IMR-90 (cell line): ENCODE data around the gene ITGB5. TPM values are rescaled to one million over a fixed set of nuclear protein-coding genes. Genes with fewer than 3 reads are reported as not detected.

Experiments
- ATAC-seq: fragments of 200-7000 bp; cut with Tn5 transposase; 2 replicates; pipeline ENCODE4 v1.9.1; 2020; ENCODE audit warnings: low read depth, mild to moderate bottlenecking, moderate library complexity
- BruUV-seq: library from RNA; stranded (reverse); fragments of 400-500 nt; replicated peaks from 2 replicates; lab custom pipeline; 2021; lab: Mats Ljungman, UMichigan
- CTCF ChIA-PET: fragments of 300-600 bp; formaldehyde crosslinking; extraction: SDS; loops from one replicate; lab custom pipeline; 2021; ENCODE audit warnings: antibody characterized with exemption; lab: Yijun Ruan, JAX
- POLR2A ChIA-PET: fragments of 300-600 bp; sonication (Branson Sonifier 250); formaldehyde crosslinking; loops from one replicate; lab custom pipeline; 2022; ENCODE audit warnings: antibody characterized with exemption; ENCODE audit not compliant: unreplicated experiment; lab: Charles Lee
- DNase-seq: peaks from one replicate; pipeline ENCODE4 v3.0.0; 2013
- H2AFZ ChIP-seq: replicated peaks from 2 replicates; pipeline ENCODE3; 2013; ENCODE audit warnings: low read length, mild to moderate bottlenecking; ENCODE audit not compliant: poor library complexity
- H2AK5ac ChIP-seq: 2 replicates; pipeline ENCODE4 v1.6.1; 2013; ENCODE audit warnings: low read depth, low read length, inconsistent platforms
- H2AK9ac ChIP-seq: replicated peaks from 2 replicates; pipeline ENCODE3; 2013; ENCODE audit warnings: mild to moderate bottlenecking, low read depth, low read length, moderate library complexity; ENCODE audit not compliant: poor library complexity
- H2BK120ac ChIP-seq: 2 replicates; pipeline ENCODE4 v1.6.1; 2013; ENCODE audit warnings: low read depth, low read length, inconsistent platforms
- H2BK15ac ChIP-seq: 3 replicates; pipeline ENCODE4 v1.6.1; 2013; ENCODE audit warnings: low read depth, low read length, inconsistent platforms
- H2BK20ac ChIP-seq: 2 replicates; pipeline ENCODE4 v1.6.1; 2013; ENCODE audit warnings: low read depth, mild to moderate bottlenecking, inconsistent platforms, low read length, moderate library complexity
- H2BK5ac ChIP-seq: 2 replicates; pipeline ENCODE4 v1.6.1; 2013; ENCODE audit warnings: mild to moderate bottlenecking, low read depth, low read length, inconsistent platforms; ENCODE audit not compliant: poor library complexity, severe bottlenecking
- H3K14ac ChIP-seq: replicated peaks from 2 replicates; pipeline ENCODE4 v1.6.1; 2013; ENCODE audit warnings: low read depth, low read length, inconsistent platforms
- H3K18ac ChIP-seq: 2 replicates; pipeline ENCODE4 v1.6.1; 2013; ENCODE audit warnings: low read depth, low read length, control low read depth
- H3K23ac ChIP-seq: 2 replicates; pipeline ENCODE4 v1.6.1; 2013; ENCODE audit warnings: low read depth, low read length, inconsistent platforms
- H3K27ac ChIP-seq: 2 replicates; pipeline ENCODE4 v1.5.1; 2013; ENCODE audit warnings: mild to moderate bottlenecking, control low read depth, low read length; ENCODE audit not compliant: insufficient read depth
- H3K27me3 ChIP-seq: 2 replicates; pipeline ENCODE4 v1.6.1; 2013; ENCODE audit warnings: low read length; ENCODE audit not compliant: control insufficient read depth, insufficient read depth
- H3K36me3 ChIP-seq: 2 replicates; pipeline ENCODE4 v1.6.1; 2013; ENCODE audit warnings: low read length, mixed read lengths; ENCODE audit not compliant: control insufficient read depth, insufficient read depth
- H3K4ac ChIP-seq: 2 replicates; pipeline ENCODE4 v1.6.1; 2013; ENCODE audit warnings: low read depth, low read length, inconsistent platforms
- H3K4me1 ChIP-seq: 2 replicates; pipeline ENCODE4 v1.6.1; 2013; ENCODE audit warnings: low read length, mixed read lengths; ENCODE audit not compliant: control insufficient read depth, insufficient read depth
- H3K4me2 ChIP-seq: 2 replicates; pipeline ENCODE4 v1.6.1; 2013; ENCODE audit warnings: low read depth, mild to moderate bottlenecking, control low read depth, low read length, moderate library complexity
- H3K4me3 ChIP-seq: 2 replicates; pipeline ENCODE4 v1.5.1; 2013; ENCODE audit warnings: low read depth, mild to moderate bottlenecking, control low read depth, low read length, moderate library complexity; ENCODE audit not compliant: insufficient read depth
- H3K56ac ChIP-seq: 2 replicates; pipeline ENCODE4 v1.6.1; 2013; ENCODE audit warnings: low read length, inconsistent platforms; ENCODE audit not compliant: insufficient read depth; ENCODE audit errors: extremely low read depth
- H3K79me1 ChIP-seq, 2 experiments: 2 replicates each; pipeline ENCODE4 v1.6.1; 2013; ENCODE audit warnings: low read length in 2 of 2, inconsistent platforms in 1 of 2, low read depth in 1 of 2
- H3K9ac ChIP-seq: 2 replicates; pipeline ENCODE4 v1.6.1; 2013; ENCODE audit warnings: low read depth, low read length, control low read depth
- H3K9me1 ChIP-seq: 2 replicates; pipeline ENCODE4 v1.6.1; 2013; ENCODE audit warnings: low read length, inconsistent platforms; ENCODE audit not compliant: insufficient read depth
- H3K9me3 ChIP-seq: 2 replicates; pipeline ENCODE4 v1.6.1; 2013; ENCODE audit warnings: low read length; ENCODE audit not compliant: control insufficient read depth, insufficient read depth
- H4K20me1 ChIP-seq: 2 replicates; pipeline ENCODE4 v1.6.1; 2013; ENCODE audit warnings: low read length, inconsistent platforms; ENCODE audit not compliant: insufficient read depth
- H4K5ac ChIP-seq: 2 replicates; pipeline ENCODE4 v1.6.1; 2013; ENCODE audit warnings: mild to moderate bottlenecking, low read depth, low read length, control low read depth
- H4K8ac ChIP-seq, 2 experiments: 2 replicates each; pipeline ENCODE4 v1.6.1; 2013; ENCODE audit warnings: low read depth in 2 of 2, low read length in 2 of 2, control low read depth in 1 of 2, inconsistent platforms in 1 of 2
- H4K91ac ChIP-seq: 2 replicates; pipeline ENCODE4 v1.6.1; 2013; ENCODE audit warnings: low read depth, low read length, inconsistent platforms; ENCODE audit not compliant: insufficient read depth
- CEBPB ChIP-seq: IDR thresholded peaks from 2 replicates; pipeline ENCODE4 v1.6.1; 2012; ENCODE audit warnings: low read depth, low read length, improper control_type of control experiment
- CHD1 ChIP-seq: IDR thresholded peaks from 2 replicates; pipeline ENCODE4 v1.6.1; 2012; ENCODE audit warnings: low read depth, low read length, improper control_type of control experiment
- FOS ChIP-seq: fragments of 150-350 bp; IDR thresholded peaks from 2 replicates; pipeline ENCODE4 v1.6.1; 2016; ENCODE audit warnings: low read depth, low read length
- RAD21 ChIP-seq: IDR thresholded peaks from 2 replicates; pipeline ENCODE4 v1.6.1; 2012; ENCODE audit warnings: low read length, improper control_type of control experiment
- RFX5 ChIP-seq: IDR thresholded peaks from 2 replicates; pipeline ENCODE4 v1.8.0; 2012; ENCODE audit warnings: low read depth, mild to moderate bottlenecking, low read length, moderate library complexity
- SMC3 ChIP-seq: fragments of 150-350 bp; IDR thresholded peaks from 2 replicates; pipeline ENCODE4 v1.6.1; 2016; ENCODE audit warnings: low read depth, mild to moderate bottlenecking, antibody characterized with exemption, low read length, moderate library complexity
- WGBS, 2 experiments: methylation state at CpG; one replicate each; pipeline versions ENCODE4 v1.1.5 to v1.1.7; 2013; ENCODE audit warnings: missing lambda C conversion rate in 2 of 2; ENCODE audit not compliant: insufficient read length in 1 of 2; ENCODE audit errors: extremely low coverage in 2 of 2; 5-methylcytosine and 5-hydroxymethylcytosine counted together
- dilution Hi-C: fragments of 300-500 bp; cut with HindIII; formaldehyde crosslinking; loops from one replicate; pipeline ENCODE4 v1.14.3; 2018; ENCODE audit warnings: low sequenced_read_pairs; ENCODE audit not compliant: unreplicated experiment
- in situ Hi-C: fragments of 300-500 bp; cut with MboI; formaldehyde crosslinking; loops from 3 replicates; pipeline ENCODE4 v1.14.3; 2019; ENCODE audit warnings: low sequenced_read_pairs, inconsistent platforms, mixed read lengths
- intact Hi-C: fragments of 100-400 bp; cut with micrococcal nuclease; formaldehyde crosslinking; loops from 2 replicates; pipeline ENCODE4 v1.10.0; 2022
- polyA plus RNA-seq, 3 experiments: library from polyadenylated mRNA; depleted of rRNA; stranded (reverse); fragments of >200 nt; gene quantifications; 2 replicates each; pipeline ENCODE4 v1.2.3, GENCODE V29; 2012; ENCODE audit warnings: low replicate concordance in 1 of 3
- total RNA-seq: library from RNA; depleted of rRNA; stranded (reverse); fragments of >200 nt; gene quantifications from 2 replicates; pipeline ENCODE4 v1.2.3, GENCODE V29; 2012
- TF ChIP-seq, protein P1 (sequence below): fragments of 150-350 bp; IDR thresholded peaks from 2 replicates; pipeline ENCODE4 v1.6.1; 2017; ENCODE audit warnings: mild to moderate bottlenecking, antibody characterized with exemption, low read length, low read depth
- TF ChIP-seq, protein P2 (sequence below): fragments of 150-350 bp; IDR thresholded peaks from 2 replicates; pipeline ENCODE4 v1.6.1; 2016; ENCODE audit warnings: low read depth, mild to moderate bottlenecking, low read length, moderate library complexity, borderline replicate concordance
- TF ChIP-seq, protein P3 (sequence below): conservative IDR thresholded peaks from 2 replicates; pipeline ENCODE4 v1.5.1; 2012; ENCODE audit warnings: mild to moderate bottlenecking, low read depth, low read length, improper control_type of control experiment

Gene ITGB5
- total and polyA plus RNA-seq, 2 of the 4 experiments (the other 2 are of a cell fraction) = 85.0 to 101 TPM

DNA sequence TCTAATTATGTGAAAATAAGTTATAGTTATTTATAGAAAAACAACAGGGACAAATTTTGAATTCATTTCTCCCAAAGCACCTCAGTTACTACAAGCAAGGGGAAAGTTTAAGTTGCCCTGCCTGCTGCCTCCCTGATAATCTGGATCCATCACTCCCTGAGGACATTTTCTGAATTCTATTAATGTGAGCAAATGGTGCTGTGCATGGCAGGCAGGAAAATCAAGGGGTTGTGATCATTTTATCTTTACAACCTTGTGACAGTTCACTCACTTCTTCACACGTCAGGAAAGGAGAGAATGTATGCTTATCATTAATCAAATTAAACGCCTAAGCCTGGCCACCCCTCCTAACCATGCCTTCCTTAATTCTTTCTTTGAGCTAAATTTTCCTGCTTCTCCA, 39.3 kb downstream of the ITGB5 start:
- H4K91ac ChIP-seq = no peak overlapping the region
- H3K4me1 ChIP-seq = peaks cover 33% of the 10 kb centered on the region
- H3K27ac ChIP-seq = no peak overlapping the region
- H3K9me1 ChIP-seq = peaks cover 38% of the 10 kb centered on the region
- no peak overlapping the region for H4K8ac ChIP-seq
- no peak overlapping the region for H2BK120ac ChIP-seq
- no TSS peak for BruUV-seq
- H3K18ac ChIP-seq = no peak overlapping the region
- H3K9ac ChIP-seq = no peak overlapping the region
- POLR2A ChIA-PET = no interaction called here
- no peak overlapping the region for H3K4me3 ChIP-seq
- no peak overlapping the region for H4K5ac ChIP-seq
- H2BK5ac ChIP-seq = no peak overlapping the region
- no peak overlapping the region for H3K23ac ChIP-seq
- no peaks in the 10 kb centered on the region for H3K27me3 ChIP-seq
- in situ Hi-C loops (no loop called here), intact Hi-C loops (no loop called here), dilution Hi-C loops (no loop called here)
- H3K4ac ChIP-seq = no peak overlapping the region
- H3K36me3 ChIP-seq = peaks cover 15% of the 10 kb centered on the region
- no peak overlapping the region for H3K4me2 ChIP-seq
- no peak overlapping the region for H3K14ac ChIP-seq
- DNase-seq = no peak
- CTCF ChIA-PET = no interaction called here
- H4K20me1 ChIP-seq = peaks cover 4% of the 10 kb centered on the region; the same call in 1 of the 2 replicates
- no peak overlapping the region for H2BK15ac ChIP-seq
- H2AK9ac ChIP-seq = no peak overlapping the region
- H3K56ac ChIP-seq = no peak overlapping the region
- H3K9me3 ChIP-seq = no peaks in the 10 kb centered on the region
- no CpG with 5 or more reads among the region's 2 CpGs for WGBS, 2 experiments
- peaks cover 31 to 62% of the 10 kb centered on the region in 2 experiments for H3K79me1 ChIP-seq
- H2BK20ac ChIP-seq = no peak overlapping the region
- TF ChIP-seq, protein P1, sequence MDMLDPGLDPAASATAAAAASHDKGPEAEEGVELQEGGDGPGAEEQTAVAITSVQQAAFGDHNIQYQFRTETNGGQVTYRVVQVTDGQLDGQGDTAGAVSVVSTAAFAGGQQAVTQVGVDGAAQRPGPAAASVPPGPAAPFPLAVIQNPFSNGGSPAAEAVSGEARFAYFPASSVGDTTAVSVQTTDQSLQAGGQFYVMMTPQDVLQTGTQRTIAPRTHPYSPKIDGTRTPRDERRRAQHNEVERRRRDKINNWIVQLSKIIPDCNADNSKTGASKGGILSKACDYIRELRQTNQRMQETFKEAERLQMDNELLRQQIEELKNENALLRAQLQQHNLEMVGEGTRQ = no peak
- TF ChIP-seq CEBPB (no peak), CHD1 (no peak), RAD21 (no peak), SMC3 (no peak), FOS (no peak), RFX5 (no peak)
- TF ChIP-seq, protein P2, sequence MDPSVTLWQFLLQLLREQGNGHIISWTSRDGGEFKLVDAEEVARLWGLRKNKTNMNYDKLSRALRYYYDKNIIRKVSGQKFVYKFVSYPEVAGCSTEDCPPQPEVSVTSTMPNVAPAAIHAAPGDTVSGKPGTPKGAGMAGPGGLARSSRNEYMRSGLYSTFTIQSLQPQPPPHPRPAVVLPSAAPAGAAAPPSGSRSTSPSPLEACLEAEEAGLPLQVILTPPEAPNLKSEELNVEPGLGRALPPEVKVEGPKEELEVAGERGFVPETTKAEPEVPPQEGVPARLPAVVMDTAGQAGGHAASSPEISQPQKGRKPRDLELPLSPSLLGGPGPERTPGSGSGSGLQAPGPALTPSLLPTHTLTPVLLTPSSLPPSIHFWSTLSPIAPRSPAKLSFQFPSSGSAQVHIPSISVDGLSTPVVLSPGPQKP = no peak
- TF ChIP-seq, protein P3, sequence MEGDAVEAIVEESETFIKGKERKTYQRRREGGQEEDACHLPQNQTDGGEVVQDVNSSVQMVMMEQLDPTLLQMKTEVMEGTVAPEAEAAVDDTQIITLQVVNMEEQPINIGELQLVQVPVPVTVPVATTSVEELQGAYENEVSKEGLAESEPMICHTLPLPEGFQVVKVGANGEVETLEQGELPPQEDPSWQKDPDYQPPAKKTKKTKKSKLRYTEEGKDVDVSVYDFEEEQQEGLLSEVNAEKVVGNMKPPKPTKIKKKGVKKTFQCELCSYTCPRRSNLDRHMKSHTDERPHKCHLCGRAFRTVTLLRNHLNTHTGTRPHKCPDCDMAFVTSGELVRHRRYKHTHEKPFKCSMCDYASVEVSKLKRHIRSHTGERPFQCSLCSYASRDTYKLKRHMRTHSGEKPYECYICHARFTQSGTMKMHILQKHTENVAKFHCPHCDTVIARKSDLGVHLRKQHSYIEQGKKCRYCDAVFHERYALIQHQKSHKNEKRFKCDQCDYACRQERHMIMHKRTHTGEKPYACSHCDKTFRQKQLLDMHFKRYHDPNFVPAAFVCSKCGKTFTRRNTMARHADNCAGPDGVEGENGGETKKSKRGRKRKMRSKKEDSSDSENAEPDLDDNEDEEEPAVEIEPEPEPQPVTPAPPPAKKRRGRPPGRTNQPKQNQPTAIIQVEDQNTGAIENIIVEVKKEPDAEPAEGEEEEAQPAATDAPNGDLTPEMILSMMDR = no peak
- no peak overlapping the region for H2AFZ ChIP-seq
- no peak overlapping the region for H2AK5ac ChIP-seq
- no peak for ATAC-seq
